Nephron (organoid): ENCODE data around the gene ZNF366.

Source experiments
- H3K27ac Mint-ChIP-seq, 3 experiments: 2 replicates each; pipeline ENCODE4 v1.8.0; 2020; ENCODE audit warnings: mixed read lengths in 3 of 3, mild to moderate bottlenecking in 2 of 3, moderate library complexity in 1 of 3
- H3K27me3 Mint-ChIP-seq: 2 replicates; pipeline ENCODE4 v1.8.0; 2021; ENCODE audit warnings: low read depth, mild to moderate bottlenecking, moderate library complexity, mixed read lengths
- H3K36me3 Mint-ChIP-seq: 2 replicates; pipeline ENCODE4 v1.8.0; 2020; ENCODE audit warnings: low read depth, mixed read lengths
- H3K4me1 Mint-ChIP-seq: 2 replicates; pipeline ENCODE4 v1.8.0; 2020; ENCODE audit warnings: mixed read lengths
- H3K4me3 Mint-ChIP-seq, 3 experiments: 2 replicates each; pipeline ENCODE4 v1.8.0; 2020; ENCODE audit warnings: mild to moderate bottlenecking in 3 of 3, mixed read lengths in 3 of 3, moderate library complexity in 2 of 3
- H3K9me3 Mint-ChIP-seq: 2 replicates; pipeline ENCODE4 v1.8.0; 2020; ENCODE audit warnings: mixed read lengths
- TF ChIP-seq, protein P1 (sequence below), 3 experiments: fragments of 200-600 bp; sonication (generic); IDR thresholded peaks; one replicate each; pipeline ENCODE4 v1.5.0; 2021; ENCODE audit warnings: antibody characterized with exemption in 3 of 3; ENCODE audit not compliant: unreplicated experiment in 3 of 3

Gene ZNF366

DNA sequence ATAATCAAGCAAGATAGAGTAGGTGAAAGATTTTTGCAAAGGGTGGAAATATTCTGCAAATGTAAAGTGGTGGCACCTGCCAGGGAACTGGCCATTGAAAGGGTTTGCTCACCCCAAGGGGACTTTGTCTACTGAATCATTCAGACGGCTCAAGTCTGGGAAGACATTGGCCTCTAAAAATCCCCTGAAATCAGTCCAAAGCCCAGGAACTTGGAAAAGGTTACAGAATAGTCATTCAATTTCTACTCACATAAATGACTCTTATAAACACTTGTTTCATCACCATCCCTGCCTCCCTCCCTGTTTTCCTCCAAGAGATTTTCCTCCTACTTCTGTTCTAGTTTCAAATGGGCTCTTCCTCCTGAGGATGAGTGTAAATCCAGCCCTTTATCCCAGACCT is 28.5 kb downstream of the ZNF366 start:
- TF ChIP-seq, protein P1, sequence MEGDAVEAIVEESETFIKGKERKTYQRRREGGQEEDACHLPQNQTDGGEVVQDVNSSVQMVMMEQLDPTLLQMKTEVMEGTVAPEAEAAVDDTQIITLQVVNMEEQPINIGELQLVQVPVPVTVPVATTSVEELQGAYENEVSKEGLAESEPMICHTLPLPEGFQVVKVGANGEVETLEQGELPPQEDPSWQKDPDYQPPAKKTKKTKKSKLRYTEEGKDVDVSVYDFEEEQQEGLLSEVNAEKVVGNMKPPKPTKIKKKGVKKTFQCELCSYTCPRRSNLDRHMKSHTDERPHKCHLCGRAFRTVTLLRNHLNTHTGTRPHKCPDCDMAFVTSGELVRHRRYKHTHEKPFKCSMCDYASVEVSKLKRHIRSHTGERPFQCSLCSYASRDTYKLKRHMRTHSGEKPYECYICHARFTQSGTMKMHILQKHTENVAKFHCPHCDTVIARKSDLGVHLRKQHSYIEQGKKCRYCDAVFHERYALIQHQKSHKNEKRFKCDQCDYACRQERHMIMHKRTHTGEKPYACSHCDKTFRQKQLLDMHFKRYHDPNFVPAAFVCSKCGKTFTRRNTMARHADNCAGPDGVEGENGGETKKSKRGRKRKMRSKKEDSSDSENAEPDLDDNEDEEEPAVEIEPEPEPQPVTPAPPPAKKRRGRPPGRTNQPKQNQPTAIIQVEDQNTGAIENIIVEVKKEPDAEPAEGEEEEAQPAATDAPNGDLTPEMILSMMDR (IDR thresholded peaks at IDR 0.05; ENCODE audit: unreplicated experiment in 3 of 3), result no peak
- peaks cover 3% of the 10 kb centered on the region for H3K27me3 Mint-ChIP-seq

DNA sequence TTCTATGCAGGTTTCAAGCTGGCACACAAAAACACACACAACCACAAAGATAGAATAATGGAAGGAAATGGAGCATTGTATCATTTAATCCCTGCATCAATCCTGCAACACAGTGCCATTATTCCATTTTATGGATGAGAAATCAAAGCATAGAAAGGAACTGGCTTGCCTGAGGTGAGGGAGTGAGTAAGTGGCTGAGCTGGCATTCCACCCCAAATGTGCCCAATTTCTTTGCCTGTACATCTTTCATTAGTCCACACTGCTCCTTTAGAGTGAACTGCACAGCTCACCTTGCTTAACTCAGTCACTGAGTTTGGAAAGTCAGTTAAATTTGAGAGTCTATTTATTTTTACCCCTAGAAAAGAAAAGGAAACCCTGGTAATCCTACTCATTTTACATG is 28.9 kb downstream of the ZNF366 start:
- Mint-ChIP-seq H3K4me1 (peaks cover 27% of the 10 kb centered on the region), H3K4me3 (no peak overlapping the region), H3K27me3 (peaks cover 3% of the 10 kb centered on the region), H3K36me3 (no peaks in the 10 kb centered on the region), H3K27ac (peak overlapping the region in 1 of 3 experiments; percentile 66), H3K9me3 (no peaks in the 10 kb centered on the region)
- TF ChIP-seq, protein P1 (IDR thresholded peaks at IDR 0.05; ENCODE audit: unreplicated experiment in 3 of 3), result no peak

More for the DNA sequence above, 28.5 kb downstream of the ZNF366 start:
- peaks cover 24% of the 10 kb centered on the region for H3K4me1 Mint-ChIP-seq
- no peaks in the 10 kb centered on the region for H3K36me3 Mint-ChIP-seq
- H3K9me3 Mint-ChIP-seq, result no peaks in the 10 kb centered on the region
- no peak overlapping the region for H3K4me3 Mint-ChIP-seq
- H3K27ac Mint-ChIP-seq, result peak overlapping the region in 1 of 3 experiments; percentile 66

DNA sequence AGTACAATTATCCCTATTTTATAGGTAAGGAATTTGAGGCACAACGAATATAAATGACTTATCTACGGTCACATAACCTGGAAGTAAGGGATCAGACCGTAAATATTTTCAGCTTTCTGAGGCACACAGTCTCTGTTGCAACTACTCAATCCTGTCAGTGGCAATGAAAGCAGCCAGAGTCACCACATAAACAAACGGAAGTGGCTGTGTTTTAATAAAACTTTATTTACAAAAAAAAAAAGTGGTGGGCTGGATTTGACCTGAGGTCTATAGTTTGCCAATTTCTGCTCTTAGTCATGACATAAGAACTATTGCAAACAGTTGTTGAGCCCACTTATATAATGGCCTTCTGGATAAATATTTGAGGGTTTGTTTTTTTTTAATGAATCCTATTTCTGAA is 29.6 kb downstream of the ZNF366 start:
- Mint-ChIP-seq H3K4me1 (peaks cover 32% of the 10 kb centered on the region), H3K27me3 (peaks cover 3% of the 10 kb centered on the region), H3K36me3 (no peaks in the 10 kb centered on the region), H3K9me3 (no peaks in the 10 kb centered on the region), H3K4me3 (no peak overlapping the region), H3K27ac (peak overlapping the region in 1 of 3 experiments; percentile 66)
- TF ChIP-seq, protein P1 (IDR thresholded peaks at IDR 0.05; ENCODE audit: unreplicated experiment in 3 of 3), result no peak

DNA sequence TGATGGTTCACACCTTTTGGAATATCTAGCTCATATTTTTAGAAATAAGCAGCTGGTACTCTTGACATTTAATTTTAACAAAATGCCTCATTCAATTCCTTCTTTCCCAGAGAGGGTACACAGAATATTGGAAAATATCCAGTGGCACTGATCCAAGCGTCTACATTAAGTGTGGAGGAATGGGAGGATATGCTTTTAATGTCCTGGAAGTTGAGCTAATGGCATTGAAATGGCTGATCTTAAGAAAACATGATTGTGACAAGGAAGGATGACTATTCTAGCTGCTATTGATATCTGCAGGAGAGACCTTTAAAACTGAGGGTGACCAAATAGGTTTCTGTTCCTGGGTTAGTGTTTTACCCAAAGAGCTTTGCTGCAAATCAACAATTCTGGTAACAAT is 30.0 kb downstream of the ZNF366 start:
- Mint-ChIP-seq H3K4me3 (no peak overlapping the region), H3K27ac (peak overlapping the region in 1 of 3 experiments; percentile 8), H3K36me3 (no peaks in the 10 kb centered on the region), H3K9me3 (no peaks in the 10 kb centered on the region), H3K27me3 (peaks cover 3% of the 10 kb centered on the region), H3K4me1 (peaks cover 34% of the 10 kb centered on the region)
- TF ChIP-seq, protein P1 (IDR thresholded peaks at IDR 0.05; ENCODE audit: unreplicated experiment in 3 of 3), result no peak

DNA sequence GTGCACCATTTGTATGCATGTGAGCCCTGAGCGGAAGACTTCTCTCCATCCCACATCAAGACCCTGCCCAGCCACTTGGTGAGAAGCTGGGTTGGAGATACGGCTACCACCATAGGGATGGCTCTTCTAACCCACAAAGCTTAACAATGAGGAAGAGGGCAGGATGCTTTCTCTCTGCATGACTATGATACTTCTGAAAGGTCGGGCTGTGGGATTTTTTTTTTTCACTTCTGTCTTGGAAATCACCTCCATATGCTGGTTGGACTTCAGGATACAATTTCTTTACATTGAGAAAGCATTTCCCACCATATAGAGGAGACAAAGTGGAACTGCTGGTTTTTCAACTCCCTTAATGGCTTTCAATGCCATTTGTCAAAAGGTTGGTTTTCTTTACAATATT is 30.5 kb downstream of the ZNF366 start:
- peaks cover 3% of the 10 kb centered on the region for H3K27me3 Mint-ChIP-seq
- no peak overlapping the region for H3K4me3 Mint-ChIP-seq
- peaks cover 34% of the 10 kb centered on the region for H3K4me1 Mint-ChIP-seq
- TF ChIP-seq, protein P1 (IDR thresholded peaks at IDR 0.05; ENCODE audit: unreplicated experiment in 3 of 3), result no peak
- H3K27ac Mint-ChIP-seq, result no peak overlapping the region
- no peaks in the 10 kb centered on the region for H3K9me3 Mint-ChIP-seq
- no peaks in the 10 kb centered on the region for H3K36me3 Mint-ChIP-seq

DNA sequence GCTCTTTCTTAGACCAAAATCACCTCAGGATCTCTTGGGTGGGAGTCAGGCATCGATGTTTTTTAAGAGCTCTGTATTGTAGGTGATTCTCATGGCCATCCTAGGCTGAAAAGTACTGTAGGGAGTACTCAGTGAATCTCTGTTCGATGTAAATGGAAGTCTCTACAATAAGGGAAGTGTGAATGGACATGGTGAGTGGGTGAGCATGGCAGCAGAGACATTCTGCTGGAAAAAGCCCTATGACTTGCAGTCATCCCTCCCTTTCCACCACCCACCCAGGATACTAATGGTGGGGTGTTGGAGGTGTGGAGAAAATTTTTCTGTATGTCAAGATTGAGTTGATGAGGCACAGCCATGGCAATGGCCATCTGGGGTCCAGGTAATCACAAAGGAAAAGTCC is 30.9 kb downstream of the ZNF366 start:
- H3K9me3 Mint-ChIP-seq, result no peaks in the 10 kb centered on the region
- no peak overlapping the region for H3K27ac Mint-ChIP-seq
- no peak overlapping the region for H3K4me3 Mint-ChIP-seq
- no peaks in the 10 kb centered on the region for H3K36me3 Mint-ChIP-seq
- H3K4me1 Mint-ChIP-seq, result peaks cover 37% of the 10 kb centered on the region
- TF ChIP-seq, protein P1 (IDR thresholded peaks at IDR 0.05; ENCODE audit: unreplicated experiment in 3 of 3), result no peak
- peaks cover 3% of the 10 kb centered on the region for H3K27me3 Mint-ChIP-seq
